ENCODE results near the gene ADCY4.

- TF ChIP-seq FOXK2 (IDR thresholded peaks at IDR 0.05) (no peak), CTBP1 (IDR thresholded peaks at IDR 0.05; ENCODE audit: borderline replicate concordance) (no peak), HDGF (IDR thresholded peaks at IDR 0.05; ENCODE audit: borderline replicate concordance) (no peak), TARDBP (IDR thresholded peaks at IDR 0.05) (no peak), FOXA1 (IDR thresholded peaks at IDR 0.05) (no peak), SUZ12 (IDR thresholded peaks at IDR 0.05) (no peak), FOXM1 (IDR thresholded peaks at IDR 0.05; ENCODE audit: borderline replicate concordance) (no peak)
Observed at GRCh38 chr14:24366413-24366720, 31.5 kb upstream of the ADCY4 start.

All from HEK293T (cell line).